HEK293 (cell line): ENCODE results near the gene DNAJC5.

Experiments used
- BCL11B ChIP-seq: fragments of 450-650 bp; formaldehyde crosslinking; IDR thresholded peaks from 2 replicates; pipeline ENCODE4 v1.5.1; 2016; ENCODE audit warnings: low read depth, missing biosample characterization, missing genetic modification characterization
- GFI1B ChIP-seq: fragments of 450-650 bp; formaldehyde crosslinking; IDR thresholded peaks from 2 replicates; pipeline ENCODE4 v1.5.1; 2016; ENCODE audit warnings: missing biosample characterization, missing genetic modification characterization
- GLIS2 ChIP-seq: fragments of 450-650 bp; formaldehyde crosslinking; IDR thresholded peaks from 2 replicates; pipeline ENCODE4 v1.5.1; 2016; ENCODE audit warnings: missing biosample characterization, missing genetic modification characterization
- KLF7 ChIP-seq: fragments of 450-650 bp; formaldehyde crosslinking; IDR thresholded peaks from 2 replicates; pipeline ENCODE4 v1.5.1; 2016; ENCODE audit warnings: missing biosample characterization, missing genetic modification characterization, borderline replicate concordance
- MYNN ChIP-seq: fragments of 450-650 bp; formaldehyde crosslinking; IDR thresholded peaks from 2 replicates; pipeline ENCODE4 v1.5.1; 2016; ENCODE audit warnings: missing biosample characterization, missing genetic modification characterization, borderline replicate concordance
- OVOL3 ChIP-seq: fragments of 450-650 bp; formaldehyde crosslinking; IDR thresholded peaks from 2 replicates; pipeline ENCODE4 v1.5.1; 2016; ENCODE audit warnings: missing biosample characterization, missing genetic modification characterization
- SALL2 ChIP-seq: fragments of 450-650 bp; formaldehyde crosslinking; IDR thresholded peaks from 2 replicates; pipeline ENCODE4 v1.5.0; 2017; ENCODE audit warnings: missing biosample characterization, mild to moderate bottlenecking, missing genetic modification characterization, borderline replicate concordance
- SP7 ChIP-seq: fragments of 450-650 bp; formaldehyde crosslinking; IDR thresholded peaks from 2 replicates; pipeline ENCODE4 v1.5.1; 2016; ENCODE audit warnings: missing biosample characterization, missing genetic modification characterization
- TCF7L2 ChIP-seq: IDR thresholded peaks from 2 replicates; pipeline ENCODE4 v1.6.1; 2011; ENCODE audit warnings: low read depth, mild to moderate bottlenecking, inconsistent platforms, low read length, moderate library complexity, borderline replicate concordance
- ZFP69B ChIP-seq: fragments of 450-650 bp; formaldehyde crosslinking; IDR thresholded peaks from 2 replicates; pipeline ENCODE4 v1.5.1; 2016; ENCODE audit warnings: missing biosample characterization, missing genetic modification characterization
- ZNF112 ChIP-seq: fragments of 450-650 bp; formaldehyde crosslinking; IDR thresholded peaks from 2 replicates; pipeline ENCODE4 v1.5.0; 2017; ENCODE audit warnings: missing biosample characterization, missing genetic modification characterization
- ZNF138 ChIP-seq: fragments of 450-650 bp; formaldehyde crosslinking; IDR thresholded peaks from 2 replicates; pipeline ENCODE4 v1.5.1; 2016; ENCODE audit warnings: missing biosample characterization, missing genetic modification characterization, borderline replicate concordance
- ZNF140 ChIP-seq: fragments of 450-650 bp; formaldehyde crosslinking; IDR thresholded peaks from 2 replicates; pipeline ENCODE4 v1.5.1; 2016; ENCODE audit warnings: missing biosample characterization, missing genetic modification characterization
- ZNF146 ChIP-seq: fragments of 450-650 bp; formaldehyde crosslinking; IDR thresholded peaks from 2 replicates; pipeline ENCODE4 v1.5.1; 2016; ENCODE audit warnings: missing biosample characterization, missing genetic modification characterization
- ZNF174 ChIP-seq: fragments of 450-650 bp; formaldehyde crosslinking; IDR thresholded peaks from 2 replicates; pipeline ENCODE4 v1.5.0; 2017; ENCODE audit warnings: missing biosample characterization, mild to moderate bottlenecking, missing genetic modification characterization
- ZNF24 ChIP-seq: fragments of 450-650 bp; formaldehyde crosslinking; IDR thresholded peaks from 2 replicates; pipeline ENCODE4 v1.5.1; 2016; ENCODE audit warnings: missing biosample characterization, missing genetic modification characterization
- ZNF26 ChIP-seq: fragments of 450-650 bp; formaldehyde crosslinking; IDR thresholded peaks from 2 replicates; pipeline ENCODE4 v1.5.1; 2016; ENCODE audit warnings: missing biosample characterization, missing genetic modification characterization
- ZNF274 ChIP-seq, 2 experiments: fragments of 200-500 bp in 1 of 2; fragments of 450-650 bp in 1 of 2; sonication (Bioruptor generic) in 1 of 2; formaldehyde crosslinking in 1 of 2; IDR thresholded peaks; 2 replicates each; pipeline versions ENCODE4 v1.5.1 to v1.6.1; 2014 to 2016; ENCODE audit warnings: borderline replicate concordance in 1 of 2, inconsistent platforms in 1 of 2, low read length in 1 of 2, missing biosample characterization in 1 of 2, missing genetic modification characterization in 1 of 2
- ZNF302 ChIP-seq: fragments of 450-650 bp; formaldehyde crosslinking; IDR thresholded peaks from 2 replicates; pipeline ENCODE4 v1.5.1; 2016; ENCODE audit warnings: missing biosample characterization, missing genetic modification characterization, low read depth
- ZNF311 ChIP-seq: fragments of 450-650 bp; formaldehyde crosslinking; IDR thresholded peaks from 2 replicates; pipeline ENCODE4 v1.5.1; 2017; ENCODE audit warnings: missing biosample characterization, missing genetic modification characterization, borderline replicate concordance
- ZNF350 ChIP-seq: fragments of 450-650 bp; formaldehyde crosslinking; IDR thresholded peaks from 2 replicates; pipeline ENCODE4 v1.5.0; 2017; ENCODE audit warnings: missing biosample characterization, mild to moderate bottlenecking, missing genetic modification characterization
- ZNF362 ChIP-seq: fragments of 450-650 bp; formaldehyde crosslinking; IDR thresholded peaks from 2 replicates; pipeline ENCODE4 v1.5.1; 2016; ENCODE audit warnings: missing biosample characterization, missing genetic modification characterization
- ZNF37A ChIP-seq: fragments of 450-650 bp; IDR thresholded peaks from 2 replicates; pipeline ENCODE4 v1.5.1; 2018; ENCODE audit warnings: missing biosample characterization, missing genetic modification characterization
- ZNF394 ChIP-seq: fragments of 450-650 bp; formaldehyde crosslinking; IDR thresholded peaks from 2 replicates; pipeline ENCODE4 v1.5.1; 2016; ENCODE audit warnings: missing biosample characterization, missing genetic modification characterization, mild to moderate bottlenecking, moderate library complexity, borderline replicate concordance
- ZNF426 ChIP-seq: fragments of 450-650 bp; formaldehyde crosslinking; IDR thresholded peaks from 2 replicates; pipeline ENCODE4 v1.5.1; 2017; ENCODE audit warnings: missing biosample characterization, missing genetic modification characterization, mild to moderate bottlenecking, inconsistent platforms, moderate library complexity
- ZNF433 ChIP-seq: fragments of 450-650 bp; formaldehyde crosslinking; IDR thresholded peaks from 2 replicates; pipeline ENCODE4 v1.5.1; 2016; ENCODE audit warnings: missing biosample characterization, missing genetic modification characterization, low read depth
- ZNF473 ChIP-seq: fragments of 450-650 bp; formaldehyde crosslinking; IDR thresholded peaks from 2 replicates; pipeline ENCODE4 v1.5.1; 2017; ENCODE audit warnings: missing biosample characterization, missing genetic modification characterization
- ZNF529 ChIP-seq: fragments of 450-650 bp; formaldehyde crosslinking; IDR thresholded peaks from 2 replicates; pipeline ENCODE4 v1.5.1; 2017; ENCODE audit warnings: missing genetic modification characterization, missing biosample characterization; ENCODE audit not compliant: insufficient replicate concordance
- ZNF548 ChIP-seq: fragments of 450-650 bp; formaldehyde crosslinking; IDR thresholded peaks from 2 replicates; pipeline ENCODE4 v1.5.1; 2016; ENCODE audit warnings: missing biosample characterization, missing genetic modification characterization
- ZNF596 ChIP-seq: fragments of 450-650 bp; IDR thresholded peaks from 2 replicates; pipeline ENCODE4 v1.5.0; 2018; ENCODE audit warnings: missing biosample characterization, mild to moderate bottlenecking, missing genetic modification characterization, moderate library complexity
- ZNF621 ChIP-seq: fragments of 450-650 bp; formaldehyde crosslinking; IDR thresholded peaks from 2 replicates; pipeline ENCODE4 v1.5.1; 2017; ENCODE audit warnings: missing biosample characterization, missing genetic modification characterization
- ZNF626 ChIP-seq: fragments of 450-650 bp; sonication (Bioruptor Pico); formaldehyde crosslinking; IDR thresholded peaks from 2 replicates; pipeline ENCODE4 v1.5.1; 2018; ENCODE audit warnings: missing biosample characterization, missing genetic modification characterization, inconsistent platforms
- ZNF645 ChIP-seq: fragments of 450-650 bp; formaldehyde crosslinking; IDR thresholded peaks from 2 replicates; pipeline ENCODE4; 2016; ENCODE audit warnings: missing biosample characterization, missing genetic modification characterization
- ZNF776 ChIP-seq: fragments of 450-650 bp; formaldehyde crosslinking; IDR thresholded peaks from 2 replicates; pipeline ENCODE4 v1.5.0; 2017; ENCODE audit warnings: missing biosample characterization, missing genetic modification characterization, borderline replicate concordance
- ZNF791 ChIP-seq: fragments of 450-650 bp; formaldehyde crosslinking; IDR thresholded peaks from 2 replicates; pipeline ENCODE4 v1.5.1; 2016; ENCODE audit warnings: missing biosample characterization, missing genetic modification characterization
- ZNF830 ChIP-seq: fragments of 450-650 bp; IDR thresholded peaks from 2 replicates; pipeline ENCODE4 v1.5.0; 2018; ENCODE audit warnings: missing biosample characterization, missing genetic modification characterization, low read depth, mild to moderate bottlenecking, moderate library complexity
- ZSCAN23 ChIP-seq: fragments of 450-650 bp; formaldehyde crosslinking; IDR thresholded peaks from 2 replicates; pipeline ENCODE4 v1.5.1; 2016; ENCODE audit warnings: missing biosample characterization, missing genetic modification characterization
- ZXDB ChIP-seq: fragments of 450-650 bp; formaldehyde crosslinking; IDR thresholded peaks from 2 replicates; pipeline ENCODE4 v1.5.1; 2016; ENCODE audit warnings: missing biosample characterization, missing genetic modification characterization

DNAJC5 gene

GRCh38 chr20:63955827-63956663 lies 61.1 kb downstream of the DNAJC5 start, which contains the start of gene UCKL1 (continued):
- TF ChIP-seq KLF7 (tag by site-specific recombination) (no peak), ZNF394 (tag by site-specific recombination) (peak; percentile 34; the same call in 1 of the 2 replicates), ZNF433 (tag by site-specific recombination) (no peak), ZNF621 (tag by site-specific recombination) (no peak), ZNF596 (tag by site-specific recombination) (no peak), ZNF146 (tag by site-specific recombination) (peak; percentile 33; the same call in 1 of the 2 replicates), ZNF350 (no peak), ZXDB (tag by site-specific recombination) (peak; percentile 94), ZNF140 (tag by site-specific recombination) (no peak), ZNF548 (tag by site-specific recombination) (no peak), OVOL3 (no peak), TCF7L2 (no peak), SP7 (peak; percentile 63), ZNF26 (no peak), ZNF362 (no peak), ZNF138 (tag by site-specific recombination) (no peak), GLIS2 (tag by site-specific recombination) (peak; percentile 91), ZNF174 (no peak), ZSCAN23 (no peak), ZNF24 (peak; percentile 14; the same call in 1 of the 2 replicates), ZNF302 (tag by site-specific recombination) (no peak), ZNF112 (tag by site-specific recombination) (no peak), ZNF311 (tag by site-specific recombination) (no peak), ZNF529 (tag by site-specific recombination) (no peak), MYNN (tag by site-specific recombination) (no peak), ZNF791 (tag by site-specific recombination) (no peak; the same call in 1 of the 2 replicates), ZNF645 (no peak), GFI1B (tag by site-specific recombination) (no peak), ZNF37A (tag by site-specific recombination) (no peak), BCL11B (tag by site-specific recombination) (peak; percentile 48; the same call in 1 of the 2 replicates), SALL2 (tag by site-specific recombination) (peak; percentile 40; the same call in 1 of the 2 replicates), ZNF830 (tag by site-specific recombination) (no peak), ZNF274 (IDR thresholded peaks at IDR 0.05; ENCODE audit: low read length) (no peak), ZNF274 (tag by site-specific recombination; IDR thresholded peaks at IDR 0.05; ENCODE audit: borderline replicate concordance) (no peak), ZFP69B (tag by site-specific recombination) (peak; percentile 76; the same call in 1 of the 2 replicates), ZNF626 (tag by site-specific recombination) (no peak), ZNF776 (tag by site-specific recombination) (no peak), ZNF473 (tag by site-specific recombination) (no peak), ZNF426 (tag by site-specific recombination) (no peak)
